SU-DHL-6 (cell line): Measurements from ENCODE around the gene MOG.

Experiments used
- H2AFZ ChIP-seq: fragments of 200-600 bp; sonication (generic); 2 replicates; pipeline ENCODE4 v1.6.1; 2014; ENCODE audit warnings: low read depth, mild to moderate bottlenecking, moderate library complexity, mixed read lengths, antibody characterized with exemption, low read length; ENCODE audit not compliant: severe bottlenecking
- H3F3A ChIP-seq: fragments of 200-600 bp; shearing (Covaris generic); 2 replicates; pipeline ENCODE4 v1.6.0; 2016; ENCODE audit warnings: antibody characterized with exemption, mild to moderate bottlenecking; ENCODE audit not compliant: insufficient read depth
- H3K27ac ChIP-seq: fragments of 200-600 bp; sonication (generic); 2 replicates; pipeline ENCODE4 v1.5.1; 2016; ENCODE audit warnings: low read depth, mild to moderate bottlenecking, low read length, moderate library complexity, mixed read lengths
- H3K27me3 ChIP-seq: fragments of 200-600 bp; sonication (generic), shearing (Covaris generic); 2 replicates; pipeline ENCODE4 v1.6.0; 2014; ENCODE audit warnings: mild to moderate bottlenecking, low read length
- H3K36me3 ChIP-seq: fragments of 200-600 bp; sonication (generic); 2 replicates; pipeline ENCODE4 v1.6.1; 2014; ENCODE audit warnings: mild to moderate bottlenecking, low read length, mixed read lengths
- H3K4me2 ChIP-seq: fragments of 300-600, 200-600 bp; shearing (Covaris generic), sonication (generic); 2 replicates; pipeline ENCODE4 v1.6.0; 2014; ENCODE audit warnings: low read length, low read depth, mild to moderate bottlenecking; ENCODE audit not compliant: poor library complexity, severe bottlenecking
- H3K4me3 ChIP-seq: fragments of 200-600 bp; sonication (generic); 2 replicates; pipeline ENCODE4 v1.5.1; 2014; ENCODE audit warnings: antibody characterized with exemption, low read length, mild to moderate bottlenecking, mixed read lengths; ENCODE audit not compliant: insufficient read depth, poor library complexity, severe bottlenecking
- H3K79me2 ChIP-seq: fragments of 200-600 bp; sonication (generic); 2 replicates; pipeline ENCODE4 v1.6.1; 2014; ENCODE audit warnings: mild to moderate bottlenecking, low read length, moderate library complexity; ENCODE audit not compliant: insufficient read depth
- H3K9ac ChIP-seq: fragments of 200-600 bp; sonication (generic); 2 replicates; pipeline ENCODE4 v1.7.0; 2014; ENCODE audit warnings: mild to moderate bottlenecking, low read length
- H3K9me2 ChIP-seq: fragments of 200-600 bp; sonication (generic); replicated peaks from 2 replicates; pipeline ENCODE4 v1.6.1; 2014; ENCODE audit warnings: low read length; ENCODE audit not compliant: insufficient read depth
- H3K9me3 ChIP-seq: fragments of 200-600 bp; sonication (generic); 2 replicates; pipeline ENCODE4 v1.6.1; 2014; ENCODE audit warnings: low read length, mixed read lengths; ENCODE audit not compliant: insufficient read depth
- H4K20me1 ChIP-seq: fragments of 200-600 bp; sonication (generic); 2 replicates; pipeline ENCODE4 v1.6.1; 2014; ENCODE audit warnings: low read depth, mild to moderate bottlenecking, antibody characterized with exemption, low read length, moderate library complexity, mixed read lengths
- EZH2phosphoT487 ChIP-seq: fragments of 200-600 bp; sonication (generic), shearing (Covaris generic); conservative IDR thresholded peaks from 2 replicates; pipeline ENCODE4 v1.6.1; 2018; ENCODE audit warnings: mild to moderate bottlenecking, antibody characterized with exemption, low read length, moderate library complexity, mixed read lengths
- TF ChIP-seq, protein P1 (sequence below): fragments of 200-600 bp; sonication (generic); IDR thresholded peaks from one replicate; pipeline ENCODE4 v1.5.1; 2017; ENCODE audit warnings: antibody characterized with exemption, mild to moderate bottlenecking, low read length, moderate library complexity; ENCODE audit not compliant: insufficient read depth, poor library complexity, severe bottlenecking

Gene MOG

DNA sequence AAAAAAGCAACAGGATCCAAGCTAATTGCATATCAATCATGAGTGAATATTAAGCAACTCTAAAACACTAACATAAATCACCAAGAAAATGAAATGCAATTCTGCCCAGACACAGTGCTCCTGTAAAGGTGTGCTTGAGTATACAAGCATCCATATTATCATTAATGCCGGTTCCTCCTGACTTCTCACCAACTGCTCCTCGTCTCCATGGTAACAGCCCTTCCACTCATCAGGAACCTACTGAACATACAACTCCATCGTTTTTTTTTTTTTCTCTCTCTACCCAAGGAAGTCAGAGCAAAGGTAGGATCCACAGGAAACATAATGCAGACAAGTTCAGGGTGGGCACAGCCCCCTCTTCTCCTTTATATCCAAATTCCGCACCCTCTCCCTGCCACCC lies 36.3 kb upstream of the MOG start:
- H3K4me3 ChIP-seq: no peak overlapping the region
- H3K9me3 ChIP-seq: no peaks in the 10 kb centered on the region
- H3K9ac ChIP-seq: no peak overlapping the region
- H3K79me2 ChIP-seq: no peaks in the 10 kb centered on the region
- H3K27me3 ChIP-seq: no peaks in the 10 kb centered on the region
- H3K4me2 ChIP-seq: no peak overlapping the region
- no peaks in the 10 kb centered on the region for H4K20me1 ChIP-seq
- H2AFZ ChIP-seq: no peak overlapping the region
- no peaks in the 10 kb centered on the region for H3K9me2 ChIP-seq
- TF ChIP-seq EZH2phosphoT487: no peak
- TF ChIP-seq, protein P1, sequence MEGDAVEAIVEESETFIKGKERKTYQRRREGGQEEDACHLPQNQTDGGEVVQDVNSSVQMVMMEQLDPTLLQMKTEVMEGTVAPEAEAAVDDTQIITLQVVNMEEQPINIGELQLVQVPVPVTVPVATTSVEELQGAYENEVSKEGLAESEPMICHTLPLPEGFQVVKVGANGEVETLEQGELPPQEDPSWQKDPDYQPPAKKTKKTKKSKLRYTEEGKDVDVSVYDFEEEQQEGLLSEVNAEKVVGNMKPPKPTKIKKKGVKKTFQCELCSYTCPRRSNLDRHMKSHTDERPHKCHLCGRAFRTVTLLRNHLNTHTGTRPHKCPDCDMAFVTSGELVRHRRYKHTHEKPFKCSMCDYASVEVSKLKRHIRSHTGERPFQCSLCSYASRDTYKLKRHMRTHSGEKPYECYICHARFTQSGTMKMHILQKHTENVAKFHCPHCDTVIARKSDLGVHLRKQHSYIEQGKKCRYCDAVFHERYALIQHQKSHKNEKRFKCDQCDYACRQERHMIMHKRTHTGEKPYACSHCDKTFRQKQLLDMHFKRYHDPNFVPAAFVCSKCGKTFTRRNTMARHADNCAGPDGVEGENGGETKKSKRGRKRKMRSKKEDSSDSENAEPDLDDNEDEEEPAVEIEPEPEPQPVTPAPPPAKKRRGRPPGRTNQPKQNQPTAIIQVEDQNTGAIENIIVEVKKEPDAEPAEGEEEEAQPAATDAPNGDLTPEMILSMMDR: no peak
- no peak overlapping the region for H3K27ac ChIP-seq
- H3F3A ChIP-seq: no peaks in the 10 kb centered on the region
- H3K36me3 ChIP-seq: no peaks in the 10 kb centered on the region

DNA sequence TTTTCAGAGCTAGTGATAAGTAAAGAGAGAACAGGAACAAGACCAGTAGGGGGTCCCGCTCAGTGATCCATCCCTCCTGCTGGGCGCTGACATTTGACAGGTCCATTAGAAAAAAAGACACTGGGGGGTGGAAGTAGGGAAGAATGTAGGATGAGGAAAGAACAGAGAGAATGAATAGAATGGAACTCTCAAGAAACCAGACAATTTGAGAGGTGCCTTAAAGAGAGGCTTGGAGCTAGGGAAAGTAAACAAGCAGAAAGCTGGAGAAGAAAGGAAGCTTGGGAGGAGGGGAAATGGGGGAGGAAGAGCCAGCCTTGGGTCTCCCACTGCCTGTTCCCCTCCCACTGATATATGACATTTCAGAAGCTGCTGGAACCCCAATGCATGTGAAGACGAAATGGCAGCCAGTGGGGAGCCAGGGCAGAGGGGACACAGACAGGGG lies 32.4 kb upstream of the MOG start:
- Histone ChIP-seq H3K4me3 (no peak overlapping the region), H3F3A (no peaks in the 10 kb centered on the region), H3K9me2 (no peaks in the 10 kb centered on the region), H3K79me2 (no peaks in the 10 kb centered on the region), H3K27me3 (no peaks in the 10 kb centered on the region), H3K4me2 (no peak overlapping the region), H2AFZ (no peak overlapping the region), H3K9me3 (no peaks in the 10 kb centered on the region), H3K27ac (no peak overlapping the region), H3K9ac (no peak overlapping the region), H3K36me3 (no peaks in the 10 kb centered on the region), H4K20me1 (no peaks in the 10 kb centered on the region)
- TF ChIP-seq, protein P1: no peak
- no peak for TF ChIP-seq EZH2phosphoT487

DNA sequence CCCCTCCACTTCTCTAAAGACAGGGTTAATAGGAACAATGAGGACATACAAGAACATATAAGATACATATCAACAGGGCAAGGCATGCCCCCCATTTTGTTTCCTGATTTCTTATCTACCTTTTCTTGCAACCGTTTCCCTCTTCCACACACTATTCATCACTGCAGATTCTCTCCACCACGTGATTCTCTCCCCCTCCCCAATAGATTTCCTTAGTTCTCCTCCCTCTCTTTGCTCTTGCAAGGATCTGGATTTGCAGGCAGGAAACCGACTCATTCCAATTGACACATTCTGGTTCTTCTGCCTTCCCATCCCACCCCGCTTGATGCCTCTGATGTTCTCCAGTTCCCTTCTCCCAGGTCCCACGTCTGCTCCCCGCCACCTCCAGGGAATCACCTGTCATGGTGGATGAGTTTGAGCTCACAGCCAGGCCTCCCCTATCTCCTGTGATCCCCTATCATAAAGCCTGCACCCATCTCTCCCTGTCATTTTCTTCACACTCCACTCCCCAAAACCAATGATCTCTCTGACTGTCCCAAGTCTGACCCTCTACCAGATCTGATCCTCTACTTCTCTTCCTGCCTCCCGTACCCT lies 31.5 kb upstream of the MOG start:
- Histone ChIP-seq H3F3A (no peaks in the 10 kb centered on the region), H3K9ac (no peak overlapping the region), H3K4me2 (no peak overlapping the region), H2AFZ (no peak overlapping the region), H3K27me3 (no peaks in the 10 kb centered on the region), H3K9me2 (no peaks in the 10 kb centered on the region), H3K79me2 (no peaks in the 10 kb centered on the region), H3K4me3 (no peak overlapping the region), H3K9me3 (no peaks in the 10 kb centered on the region), H3K36me3 (no peaks in the 10 kb centered on the region), H3K27ac (no peak overlapping the region), H4K20me1 (no peaks in the 10 kb centered on the region)
- TF ChIP-seq, protein P1: no peak
- TF ChIP-seq EZH2phosphoT487: no peak
